ENCODE measurements around the gene TMEM267. TPM values are rescaled to one million over a fixed set of nuclear protein-coding genes. Genes with fewer than 3 reads are reported as not detected.

TMEM267 gene, protein sequence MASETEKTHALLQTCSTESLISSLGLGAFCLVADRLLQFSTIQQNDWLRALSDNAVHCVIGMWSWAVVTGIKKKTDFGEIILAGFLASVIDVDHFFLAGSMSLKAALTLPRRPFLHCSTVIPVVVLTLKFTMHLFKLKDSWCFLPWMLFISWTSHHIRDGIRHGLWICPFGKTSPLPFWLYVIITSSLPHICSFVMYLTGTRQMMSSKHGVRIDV
- total RNA-seq (2021; fragmentation: NEBNext Ultra II Directional; extraction: Animal tissue kit (Norgen Biotek cat#: 25700)) (6.2 TPM in 2 replicates), polyA plus RNA-seq (2011; rRNA removed) (3.0 and 4.8 TPM in 2 replicates), polyA minus RNA-seq (2011; rRNA and poly(A)+ RNA removed) (8.8 and 14.6 TPM in 2 replicates)
- polyA plus RNA-seq (2011; cell fraction: cytosol; rRNA removed): 4.3 TPM
- 3.5 TPM for polyA plus RNA-seq (2011; cell fraction: nucleus; rRNA removed)
- 5.3 to 6.4 TPM (median 5.7 TPM) in 4 replicates for polyA plus RNA-seq (2012, experiment 1 of 2)
- 0.81 TPM for polyA plus RNA-seq (2012, experiment 2 of 2)
- 4.1 TPM for polyA plus RNA-seq (2013, experiment 1 of 2)
- polyA plus RNA-seq (2013, experiment 2 of 2): 5.1 TPM
- 3.1 TPM for polyA minus RNA-seq (2011; cell fraction: cytosol; rRNA and poly(A)+ RNA removed)
- polyA minus RNA-seq (2011; cell fraction: nucleus; rRNA and poly(A)+ RNA removed): 6.3 TPM
- long read RNA-seq, experiment 1, partial matches to known transcripts: 1 of 6 reads
- long read RNA-seq, experiment 1, other reads (novel, unspliced or antisense): 3 of 6 reads
- long read RNA-seq, experiment 2, transcript TMEM267-201 (3 exons, 2,338 nt): major isoform, 6 of 16 reads
- long read RNA-seq, experiment 2, partial matches to known transcripts: 3 of 16 reads
- long read RNA-seq, experiment 2, other reads (novel, unspliced or antisense): 6 of 16 reads

GRCh38 chr5:43483298-43484105, at the start of gene TMEM267:
TMEM267 (minus strand) TSS chr5:43483865; CDS start chr5:43453969, 29,896 bp downstream.
- Histone ChIP-seq H3K27ac (ENCODE audit: low read depth, low read length) (peak within 1 kb of the TSS; percentile 92), H2BK15ac (ENCODE audit: low read length) (no peak within 1 kb of the TSS), H3K4me2 (ENCODE audit: insufficient read depth in 1 of 2, low read depth in 2 of 2, low read length in 2 of 2) (peak within 1 kb of the TSS; percentile 28 to 84), H2BK20ac (ENCODE audit: low read length) (no peak within 1 kb of the TSS), H2BK5ac (ENCODE audit: low read depth, low read length) (peak within 1 kb of the TSS; percentile 90), H3K4me3 (ENCODE audit: extremely low read depth in 1 of 4, insufficient read depth in 2 of 4, low read depth in 3 of 4, low read length in 4 of 4) (peak within 1 kb of the TSS; percentile 68 to 91 (median 89)), H4K8ac (ENCODE audit: extremely low read depth, insufficient read depth, low read length) (peak within 1 kb of the TSS; percentile 96), H3K9ac (replicated peaks in 1 of 4; ENCODE audit: extremely low read depth in 1 of 4, low read depth in 3 of 4, low read length in 3 of 4) (peak within 1 kb of the TSS; percentile 81 to 92 (median 86)), H3K9me3 (ENCODE audit: insufficient read depth in 2 of 2, low read depth in 1 of 2, low read length in 1 of 2) (no peaks in the 10 kb centered on the region), H2BK12ac (ENCODE audit: low read depth, low read length) (no peak within 1 kb of the TSS), H2AFZ (ENCODE audit: low read length) (peak within 1 kb of the TSS; percentile 82), H3K4me1 (replicated peaks in 1 of 4; ENCODE audit: control insufficient read depth in 3 of 4, insufficient read depth in 4 of 4, low read length in 3 of 4) (no peaks in the 10 kb centered on the region; a peak in 2 of 7 replicates), H3K27me3 (replicated peaks in 1 of 4; ENCODE audit: control insufficient read depth in 3 of 4, extremely low read depth in 1 of 4, insufficient read depth in 3 of 4, low read length in 3 of 4) (no peaks in the 10 kb centered on the region), H4K20me1 (replicated peaks in 1 of 2; ENCODE audit: control insufficient read depth in 1 of 2, insufficient read depth in 2 of 2, low read length in 2 of 2) (no peaks in the 10 kb centered on the region), H3K4ac (replicated peaks; ENCODE audit: insufficient read length, low read depth, low read length) (peak within 1 kb of the TSS; percentile 91), H3K36me3 (ENCODE audit: control insufficient read depth in 2 of 4, insufficient read depth in 4 of 4, low read length in 3 of 4) (peaks cover 0 to 4% (median 0%) of the 10 kb centered on the region in 4 experiments; a peak in 1 of 8 replicates), H3K23me2 (ENCODE audit: low read depth, low read length) (no peaks in the 10 kb centered on the region; the same call in 1 of the 2 replicates), H3K79me2 (ENCODE audit: control insufficient read depth in 1 of 2, insufficient read depth in 2 of 2, low read length in 2 of 2) (peaks cover 0 to 9% of the 10 kb centered on the region in 2 experiments; a peak in 2 of 4 replicates), H2BK120ac (replicated peaks; ENCODE audit: low read depth, low read length) (peak within 1 kb of the TSS; percentile 43), H3K56ac (replicated peaks; ENCODE audit: insufficient read length, low read depth, low read length) (peak within 1 kb of the TSS; percentile 94), H3K18ac (ENCODE audit: extremely low read depth, low read length) (peak within 1 kb of the TSS; percentile 80), H2AK5ac (ENCODE audit: low read depth, low read length) (no peak within 1 kb of the TSS), H4K5ac (ENCODE audit: insufficient read length, low read depth, low read length) (peak within 1 kb of the TSS; percentile 91), H4K91ac (replicated peaks; ENCODE audit: insufficient read length, low read length) (peak within 1 kb of the TSS; percentile 97), H3K14ac (ENCODE audit: insufficient read length) (no peak within 1 kb of the TSS), H3K23ac (ENCODE audit: insufficient read length) (no peak within 1 kb of the TSS), H3K79me1 (ENCODE audit: low read depth, low read length) (no peaks in the 10 kb centered on the region)
- 0% methylated on average over 57 of the region's 62 CpGs; no CpG with 5 or more reads in 1 of the 2 experiments for WGBS, 2 experiments (ENCODE audit: extremely low coverage in 1 of 2, insufficient coverage in 1 of 2, insufficient read length in 1 of 2, insufficient replicate concordance in 2 of 2, low coverage in 1 of 2, low lambda C conversion rate in 2 of 2, missing lambda C conversion rate in 1 of 2)
- ChIA-PET CTCF (ENCODE audit: partially characterized antibody) (interaction anchor here (0.7 to 3.6 kb wide), 29 partner anchors 9 to 1244 kb away, joined by 3 to 32 read pairs (median 4); partner anchors contain the start of genes CCL28, HMGCS1 and NIM1K), POLR2A (ENCODE audit: partially characterized antibody) (interaction anchor here (0.5 to 2.4 kb wide), 30 partner anchors 8 to 417 kb away, joined by 3 to 23 read pairs (median 4); partner anchors contain the start of genes C5orf34, HMGCS1, NNT and ZNF131)
- no peak for FAIRE-seq
- peak; percentile 67 to 88 for DNase-seq (ENCODE audit: low read depth in 1 of 2, low spot score in 2 of 2)
- TF ChIP-seq SP4 (IDR thresholded peaks at IDR 0.05; ENCODE audit: low read length) (no peak), POLR2A (IDR thresholded peaks at IDR 0.05; ENCODE audit: control extremely low read depth in 1 of 2, low read depth in 2 of 2, low read length in 2 of 2) (peak; percentile 82 to 90; a peak in 2 of 3 replicates), EGR1 (IDR thresholded peaks at IDR 0.05; ENCODE audit: borderline replicate concordance, low read depth, low read length) (peak; percentile 90), EP300 (IDR thresholded peaks at IDR 0.05; ENCODE audit: borderline replicate concordance in 1 of 2, low read depth in 2 of 2, low read length in 2 of 2) (0 out of 3 replicates have a peak, but pooled peaks of 1 of the 2 experiments have one; percentile 19), CEBPB (IDR thresholded peaks at IDR 0.05; ENCODE audit: low read depth, low read length) (peak; percentile 79; the same call in 1 of the 2 replicates), ASH2L (IDR thresholded peaks at IDR 0.05; ENCODE audit: low read length) (peak; percentile 85), SIN3A (conservative IDR thresholded peaks at IDR 0.05 in 1 of 2, IDR thresholded peaks at IDR 0.05 in 1 of 2; ENCODE audit: low read depth in 1 of 2, low read length in 2 of 2) (peak; percentile 16 to 77; a peak in 1 of 4 replicates)

Data from H1 (cell line).